GM13976 (cell line): ENCODE results near the gene MSMB.
"Not testable (repeated sequence)": the region's sequence is repeated elsewhere in the genome, so short reads cannot be mapped to it uniquely, and the experiment has no call there.

Experiments
- DNase-seq: peaks from one replicate; pipeline ENCODE4 v3.0.0; 2012; ENCODE audit warnings: low spot score
- in situ Hi-C: fragments of 300-500 bp; cut with MboI; formaldehyde crosslinking; loops from one replicate; pipeline ENCODE4 v1.12.0; 2022; ENCODE audit warnings: low sequenced_read_pairs, mixed read lengths, inconsistent platforms; ENCODE audit not compliant: unreplicated experiment
- TF ChIP-seq, protein P1 (sequence below): IDR thresholded peaks from 2 replicates; pipeline ENCODE4 v1.5.1; 2012; ENCODE audit warnings: borderline replicate concordance, mild to moderate bottlenecking; ENCODE audit not compliant: insufficient read depth; ENCODE audit errors: extremely low read depth, missing control alignments, control extremely low read depth

The MSMB gene

GRCh38 chr10:46069771-46070463, 23.8 kb upstream of the MSMB start:
- TF ChIP-seq, protein P1, sequence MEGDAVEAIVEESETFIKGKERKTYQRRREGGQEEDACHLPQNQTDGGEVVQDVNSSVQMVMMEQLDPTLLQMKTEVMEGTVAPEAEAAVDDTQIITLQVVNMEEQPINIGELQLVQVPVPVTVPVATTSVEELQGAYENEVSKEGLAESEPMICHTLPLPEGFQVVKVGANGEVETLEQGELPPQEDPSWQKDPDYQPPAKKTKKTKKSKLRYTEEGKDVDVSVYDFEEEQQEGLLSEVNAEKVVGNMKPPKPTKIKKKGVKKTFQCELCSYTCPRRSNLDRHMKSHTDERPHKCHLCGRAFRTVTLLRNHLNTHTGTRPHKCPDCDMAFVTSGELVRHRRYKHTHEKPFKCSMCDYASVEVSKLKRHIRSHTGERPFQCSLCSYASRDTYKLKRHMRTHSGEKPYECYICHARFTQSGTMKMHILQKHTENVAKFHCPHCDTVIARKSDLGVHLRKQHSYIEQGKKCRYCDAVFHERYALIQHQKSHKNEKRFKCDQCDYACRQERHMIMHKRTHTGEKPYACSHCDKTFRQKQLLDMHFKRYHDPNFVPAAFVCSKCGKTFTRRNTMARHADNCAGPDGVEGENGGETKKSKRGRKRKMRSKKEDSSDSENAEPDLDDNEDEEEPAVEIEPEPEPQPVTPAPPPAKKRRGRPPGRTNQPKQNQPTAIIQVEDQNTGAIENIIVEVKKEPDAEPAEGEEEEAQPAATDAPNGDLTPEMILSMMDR = no peak
- no peak for DNase-seq
- in situ Hi-C loops = no loop called here

GRCh38 chr10:46068905-46069304, 22.8 kb upstream of the MSMB start:
- DNase-seq = no peak
- in situ Hi-C loops = no loop called here
- TF ChIP-seq, protein P1 = no peak

DNA sequence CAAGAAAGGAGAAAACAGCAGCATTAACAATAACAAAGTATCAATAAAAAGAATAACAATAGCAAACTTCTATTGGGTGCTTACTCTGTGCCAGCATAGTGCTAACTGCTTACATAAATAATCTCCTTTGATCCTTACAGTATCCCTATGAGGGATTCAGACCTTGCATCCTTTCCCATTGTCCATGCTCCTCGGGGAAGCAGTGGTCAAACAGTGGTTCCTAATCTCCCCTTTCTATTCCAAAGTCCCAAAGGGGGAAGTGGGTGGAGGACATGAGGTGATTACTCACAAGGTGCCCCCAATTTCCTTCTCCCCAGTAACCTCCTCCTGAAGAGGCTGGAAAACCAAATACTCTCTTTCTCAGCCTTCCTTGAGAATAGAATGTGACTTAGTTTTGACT, 22.0 kb upstream of the MSMB start:
- TF ChIP-seq, protein P1 = no peak
- in situ Hi-C loops = no loop called here
- no peak for DNase-seq

DNA sequence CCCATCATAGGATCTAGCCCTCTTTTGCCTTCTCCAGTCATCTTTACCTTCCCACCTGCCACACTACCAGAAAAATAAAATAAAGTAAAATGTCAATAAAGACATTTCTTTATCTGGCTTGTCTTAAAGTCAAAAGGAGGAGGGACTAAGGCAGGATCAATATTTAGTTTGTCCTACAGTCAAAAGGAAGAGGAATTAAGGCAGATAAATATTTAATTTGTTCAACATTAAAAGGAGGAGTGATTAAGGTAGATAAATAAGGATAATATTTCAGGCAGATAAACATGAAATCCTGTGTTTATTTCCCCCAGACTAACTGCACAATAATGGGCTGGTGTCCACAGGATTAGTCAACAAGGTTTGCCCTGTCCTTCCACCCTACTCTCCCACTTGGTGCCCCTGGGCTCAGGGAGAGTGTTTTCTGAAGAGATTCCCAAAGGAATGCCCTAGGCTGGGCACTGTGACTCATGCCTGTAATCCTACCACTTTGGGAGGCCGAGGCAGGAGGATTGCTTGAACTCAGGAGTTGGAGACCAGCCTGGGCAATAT, 18.3 kb upstream of the MSMB start:
- in situ Hi-C loops = no loop called here
- DNase-seq = no peak

DNA sequence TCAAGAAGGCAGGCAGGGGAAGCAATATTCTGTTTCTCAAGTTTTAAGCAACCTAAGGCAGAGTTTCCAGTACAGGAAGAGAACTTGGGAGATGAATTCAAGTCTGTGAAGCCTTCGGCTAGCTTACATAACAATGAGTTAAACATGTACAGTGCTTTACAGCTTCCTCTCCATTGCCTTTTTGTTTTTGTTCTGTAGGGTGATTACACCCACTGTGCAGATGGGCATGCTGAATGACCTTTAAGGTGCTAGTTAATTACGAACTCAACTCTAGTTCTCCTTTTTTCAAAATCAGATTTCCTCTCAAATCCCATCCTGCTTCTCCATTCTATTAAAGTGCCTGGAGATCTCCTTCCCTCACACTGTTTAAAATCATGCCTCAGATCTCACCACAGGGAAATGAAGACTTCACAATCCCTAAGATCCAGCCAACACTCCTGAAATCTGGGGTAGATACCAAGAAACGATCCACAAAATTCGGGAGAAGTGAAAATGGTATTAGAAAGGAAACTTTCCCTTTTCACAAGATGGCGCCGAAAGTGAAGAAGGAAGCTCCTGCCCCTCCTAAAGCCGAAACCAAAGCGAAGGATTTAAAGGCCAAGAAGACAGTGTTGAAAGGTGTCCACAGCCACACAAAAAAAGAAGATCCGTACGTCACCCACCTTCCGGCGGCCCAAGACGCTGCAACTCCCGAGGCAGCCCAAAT, 16.8 kb upstream of the MSMB start:
- DNase-seq = no peak
- TF ChIP-seq, protein P1 = no peak
- in situ Hi-C loops = no loop called here

More for the DNA sequence above, 18.3 kb upstream of the MSMB start:
- TF ChIP-seq, protein P1 = no peak

GRCh38 chr10:46060706-46061105, 14.6 kb upstream of the MSMB start:
- TF ChIP-seq, protein P1 = no peak
- in situ Hi-C loops = no loop called here
- no peak for DNase-seq

DNA sequence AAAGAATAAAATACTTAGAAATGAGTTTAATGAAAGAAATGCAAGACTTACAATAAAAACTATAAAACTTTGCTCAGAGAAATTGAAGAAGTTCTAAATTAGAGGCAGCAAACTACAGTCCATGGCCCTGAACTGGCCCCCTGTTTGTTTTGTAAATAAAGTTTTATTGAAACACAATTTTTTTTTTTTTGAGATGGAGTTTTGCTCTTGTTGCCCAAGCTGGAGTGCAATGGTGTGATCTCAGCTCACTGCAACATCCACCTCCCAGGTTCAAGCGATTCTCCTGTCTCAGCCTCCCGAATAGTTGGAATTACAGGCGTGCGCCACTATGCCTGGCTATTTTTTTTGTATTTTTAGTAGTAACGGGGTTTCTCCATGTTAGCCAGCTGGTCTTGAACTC, 11.9 kb upstream of the MSMB start:
- in situ Hi-C loops, DNase-seq: not testable (repeated sequence)
